ENCODE measurements around the gene CYP2J2.
A peak's percentile ranks its signal among the peaks of the same experiment; 100 is the strongest.
"Not testable (repeated sequence)": the region's sequence is repeated elsewhere in the genome, so short reads cannot be mapped to it uniquely, and the experiment has no call there.

CYP2J2 gene

GRCh38 chr1:59919746-59920145, 6.8 kb downstream of the CYP2J2 start:
- no peak for DNase-seq (ENCODE audit: low spot score)

- no peak for DNase-seq (ENCODE audit: low spot score)
Observed at GRCh38 chr1:59917785-59918180, 8.8 kb downstream of the CYP2J2 start.

DNA sequence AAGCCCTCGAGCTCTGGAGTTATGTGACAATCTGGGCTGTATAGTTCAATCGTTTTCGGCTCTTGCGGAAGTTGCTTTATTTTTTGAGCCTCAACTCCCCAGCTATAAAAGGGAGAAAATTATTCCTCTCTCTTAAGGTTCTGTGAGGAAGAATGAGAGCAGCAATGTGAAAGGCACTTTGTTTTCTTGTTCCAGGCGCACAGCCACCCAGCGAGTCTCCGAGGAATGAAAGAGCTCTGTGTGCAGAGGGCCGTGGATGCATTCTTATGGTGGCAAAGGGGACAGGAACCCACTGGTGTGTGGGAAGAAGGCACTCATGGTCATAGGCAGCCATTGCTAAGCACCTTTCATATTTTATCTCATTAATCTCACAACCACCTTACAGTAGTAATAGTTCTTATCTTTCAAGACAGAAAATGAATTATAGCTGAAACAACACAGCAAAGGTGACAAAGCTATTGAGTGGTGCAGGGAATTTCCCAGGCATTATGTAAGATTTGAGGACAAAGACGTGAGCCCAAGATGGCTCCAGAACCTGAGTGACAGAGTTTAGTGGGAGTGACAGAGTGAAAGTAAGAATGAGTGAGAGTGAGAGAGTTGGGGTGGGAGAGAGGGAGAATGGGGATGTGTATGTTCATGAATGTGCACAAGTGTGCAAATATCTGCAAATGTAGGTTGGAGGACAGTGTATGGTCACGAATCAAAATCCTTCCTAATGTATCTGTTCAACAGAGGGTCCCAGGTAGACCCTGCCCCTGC, 9.4 kb downstream of the CYP2J2 start:
- DNase-seq (ENCODE audit: low spot score), result no peak

GRCh38 chr1:59915516-59915915, 11.1 kb downstream of the CYP2J2 start:
- no peak for DNase-seq (ENCODE audit: low spot score)

DNA sequence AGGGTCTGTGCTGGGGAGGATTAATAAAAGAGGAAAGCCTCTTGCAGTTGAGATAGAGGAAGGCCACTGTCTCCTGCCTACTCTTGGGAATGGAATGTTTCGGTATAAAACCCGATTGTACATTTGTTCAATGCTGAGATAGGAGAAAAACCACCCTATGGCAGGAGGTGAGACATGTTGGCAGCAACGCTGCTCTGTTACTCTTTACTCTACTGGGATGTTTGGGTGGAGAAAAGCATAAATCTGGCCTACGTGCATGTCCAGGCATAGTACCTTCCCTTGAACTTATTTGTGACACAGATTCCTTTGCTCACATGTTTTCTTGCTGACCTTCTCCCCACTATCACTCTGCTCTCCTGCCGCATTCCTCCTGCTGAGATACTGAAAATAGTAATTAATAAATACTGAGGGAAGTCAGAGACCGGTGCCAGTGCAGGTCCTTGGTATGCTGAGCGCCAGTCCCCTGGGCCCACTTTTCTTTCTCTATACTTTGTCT, 11.7 kb downstream of the CYP2J2 start:
- DNase-seq (ENCODE audit: low spot score), result not testable (repeated sequence)

- no peak for DNase-seq (ENCODE audit: low spot score)
Observed at GRCh38 chr1:59908682-59909081, 17.9 kb downstream of the CYP2J2 start.

DNA sequence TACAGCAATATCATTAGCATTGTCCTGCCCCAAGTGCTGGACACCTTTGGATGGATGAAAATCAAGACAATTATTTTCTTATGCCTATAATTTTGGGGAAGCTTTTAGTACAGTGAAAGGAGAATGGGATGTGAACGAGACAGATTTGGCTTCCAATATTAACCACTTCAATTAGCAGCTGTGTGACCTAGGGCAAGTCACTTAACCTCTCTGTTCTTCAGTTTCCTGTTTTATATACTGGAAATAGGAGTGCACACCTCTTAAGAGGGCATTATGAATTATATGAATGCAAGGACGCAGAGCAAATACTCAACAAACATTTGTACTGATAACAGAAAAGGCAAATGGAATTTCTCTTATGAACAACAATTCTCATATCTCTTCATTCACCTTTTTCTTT, 18.5 kb downstream of the CYP2J2 start:
- DNase-seq (ENCODE audit: low spot score), result no peak

DNA sequence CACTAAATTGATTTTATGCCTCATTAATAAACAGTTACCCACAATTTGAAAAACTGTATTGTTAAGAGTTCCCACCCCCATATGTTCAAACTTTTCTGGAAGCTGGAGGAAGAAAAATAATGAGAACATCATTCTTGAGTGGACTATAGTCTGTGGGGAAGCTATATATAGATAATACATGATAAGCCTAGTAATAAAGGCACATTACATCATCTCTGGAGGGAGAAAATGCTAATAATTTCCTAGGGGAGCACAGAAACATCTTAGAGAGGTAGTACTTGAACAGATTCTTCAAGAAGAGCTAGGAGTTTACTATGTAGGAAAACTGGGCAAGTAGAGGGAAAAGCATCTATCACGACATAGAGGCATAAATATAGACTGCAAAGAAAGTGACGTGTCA, 19.6 kb downstream of the CYP2J2 start:
- no peak for DNase-seq (ENCODE audit: low spot score)

GRCh38 chr1:59903141-59903754, 23.3 kb downstream of the CYP2J2 start:
- peak; percentile 51 for DNase-seq (ENCODE audit: low spot score)

DNA sequence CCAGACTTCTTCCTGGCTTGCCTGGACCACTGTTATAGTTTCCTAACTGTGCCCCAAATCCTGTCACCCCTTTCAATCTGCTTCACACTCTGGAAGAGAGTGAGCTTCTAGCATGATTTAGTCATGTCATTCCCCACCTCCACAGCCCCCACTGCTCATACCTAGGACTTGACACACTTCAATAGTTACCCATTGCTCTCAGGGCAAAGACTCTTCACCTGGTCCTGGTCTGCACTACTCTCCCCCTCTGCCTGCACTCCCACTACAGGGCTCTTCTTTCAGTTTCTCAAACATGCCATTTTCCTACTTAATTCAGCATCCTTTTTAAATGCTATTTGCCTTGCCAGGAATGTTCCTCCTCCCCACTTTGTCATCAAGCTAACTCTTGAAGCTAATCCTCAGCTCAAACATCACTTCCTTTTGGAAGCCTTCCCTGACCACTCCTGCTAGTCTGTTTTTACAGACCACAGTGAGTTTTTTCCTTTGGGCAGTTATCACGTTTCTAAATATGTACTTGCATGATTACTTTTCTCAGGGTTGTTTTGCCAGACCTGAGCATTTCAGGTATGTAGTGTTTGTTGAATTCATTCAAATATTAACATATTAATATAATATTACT, 24.7 kb downstream of the CYP2J2 start:
- no peak for DNase-seq (ENCODE audit: low spot score)

GRCh38 chr1:59900640-59901039, 25.9 kb downstream of the CYP2J2 start:
- no peak for DNase-seq (ENCODE audit: low spot score)

DNA sequence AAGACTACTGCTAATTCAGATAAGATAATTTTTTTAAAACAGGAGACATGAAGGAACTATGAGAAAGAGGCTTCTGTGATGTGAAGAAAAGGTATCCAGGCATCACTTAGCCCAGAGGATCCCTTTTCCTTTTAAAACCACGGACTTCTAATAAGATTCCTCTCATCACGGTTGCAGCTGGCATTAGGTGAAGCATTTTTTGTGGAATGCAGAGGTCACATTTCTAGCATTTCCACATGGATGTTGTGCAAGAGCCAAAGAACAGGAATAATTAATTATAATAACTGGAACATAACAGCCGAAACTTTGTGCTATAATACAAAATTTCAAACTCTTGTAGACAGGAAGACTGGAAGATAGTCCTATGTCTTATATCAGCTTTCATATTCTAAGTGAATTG, 27.6 kb downstream of the CYP2J2 start:
- DNase-seq (ENCODE audit: low spot score), result peak; percentile 19

DNA sequence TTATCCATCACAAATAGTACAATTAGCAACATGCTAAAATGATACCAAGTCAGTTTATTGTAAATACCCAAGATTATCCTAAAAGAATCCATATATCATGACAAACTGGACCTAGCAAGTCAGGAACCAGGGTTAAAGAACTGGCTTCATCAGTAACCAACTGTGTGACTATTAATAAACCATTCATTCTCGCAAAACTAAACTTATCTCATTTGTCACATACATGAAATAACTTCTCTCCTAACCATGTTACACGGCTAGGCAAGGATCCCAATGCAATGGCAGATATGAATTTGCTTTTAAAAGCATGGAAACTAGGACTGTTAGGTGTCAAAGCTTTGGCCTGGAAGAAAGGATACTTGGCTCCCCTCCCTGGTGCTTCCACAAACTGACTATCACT, 29.4 kb downstream of the CYP2J2 start:
- DNase-seq (ENCODE audit: low spot score), result no peak

GRCh38 chr1:59892841-59893811, 33.4 kb downstream of the CYP2J2 start:
- no peak for DNase-seq (ENCODE audit: low spot score)

- no peak for DNase-seq (ENCODE audit: low spot score)
Observed at GRCh38 chr1:59885160-59885832, 41.3 kb downstream of the CYP2J2 start.

- DNase-seq (ENCODE audit: low spot score), result no peak
Observed at GRCh38 chr1:59880735-59881134, 45.8 kb downstream of the CYP2J2 start.

DNA sequence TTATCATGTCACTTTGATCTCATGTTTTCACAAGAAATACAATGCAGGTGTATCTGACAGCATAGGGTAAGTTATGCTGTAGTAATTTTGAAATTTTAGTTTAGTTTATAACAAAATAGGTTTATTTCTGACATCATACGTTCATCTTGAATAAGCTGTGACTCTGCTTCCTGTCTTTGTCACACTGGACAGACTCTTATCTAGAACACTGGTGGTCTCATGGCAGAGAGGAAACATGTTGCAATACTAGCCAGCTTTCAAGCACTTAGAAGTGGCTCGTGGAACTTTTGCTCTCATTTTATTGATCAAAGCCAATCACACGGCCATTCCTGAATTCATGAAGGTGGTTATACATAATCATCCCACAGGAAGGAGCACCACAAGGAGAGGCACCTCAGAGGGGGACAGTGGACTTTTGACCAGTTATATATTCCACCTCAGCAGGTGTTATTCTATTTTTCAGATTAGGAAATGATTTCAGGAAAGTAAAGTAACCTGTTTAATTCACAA, 46.5 kb downstream of the CYP2J2 start:
- no peak for DNase-seq (ENCODE audit: low spot score)

DNA sequence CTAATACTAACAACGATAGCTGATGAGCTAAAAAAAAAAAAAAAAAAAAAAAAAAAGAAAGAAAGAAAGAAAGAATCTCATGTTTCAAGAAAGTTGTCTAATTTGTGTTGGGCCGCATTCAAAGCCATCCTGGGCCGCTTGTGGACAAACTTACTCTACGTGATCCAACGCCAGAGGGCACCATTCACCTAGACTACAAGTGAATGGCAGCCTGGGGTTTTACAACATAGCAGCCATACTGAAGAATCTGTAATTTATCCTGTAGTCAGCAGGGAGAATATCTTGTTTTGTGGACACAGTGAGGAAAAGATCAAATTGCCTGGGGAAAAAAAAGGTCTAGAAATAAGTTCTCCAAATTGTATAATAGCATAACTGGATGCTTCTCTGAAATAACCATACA, 47.0 kb downstream of the CYP2J2 start:
- DNase-seq (ENCODE audit: low spot score), result peak; percentile 39

DNA sequence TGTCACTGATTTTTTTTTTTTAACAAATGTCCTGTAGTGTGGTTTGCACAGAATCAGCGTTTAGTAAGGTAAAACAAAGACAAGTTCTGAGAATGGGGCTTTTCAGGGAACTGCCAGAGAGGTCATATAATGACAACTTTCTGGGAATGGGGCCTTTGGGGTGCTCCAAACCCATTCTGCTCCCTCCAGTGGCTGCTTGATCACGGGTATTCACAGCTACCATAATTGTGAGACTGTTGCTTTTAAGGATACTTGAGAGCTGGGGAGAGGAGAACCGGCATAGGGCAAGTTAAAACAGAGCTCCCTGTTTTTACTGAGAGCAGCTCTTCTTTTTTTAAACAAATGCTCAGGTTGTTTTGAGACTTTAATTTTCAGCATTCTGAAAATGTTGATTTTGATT, 48.2 kb downstream of the CYP2J2 start:
- no peak for DNase-seq (ENCODE audit: low spot score)

DNA sequence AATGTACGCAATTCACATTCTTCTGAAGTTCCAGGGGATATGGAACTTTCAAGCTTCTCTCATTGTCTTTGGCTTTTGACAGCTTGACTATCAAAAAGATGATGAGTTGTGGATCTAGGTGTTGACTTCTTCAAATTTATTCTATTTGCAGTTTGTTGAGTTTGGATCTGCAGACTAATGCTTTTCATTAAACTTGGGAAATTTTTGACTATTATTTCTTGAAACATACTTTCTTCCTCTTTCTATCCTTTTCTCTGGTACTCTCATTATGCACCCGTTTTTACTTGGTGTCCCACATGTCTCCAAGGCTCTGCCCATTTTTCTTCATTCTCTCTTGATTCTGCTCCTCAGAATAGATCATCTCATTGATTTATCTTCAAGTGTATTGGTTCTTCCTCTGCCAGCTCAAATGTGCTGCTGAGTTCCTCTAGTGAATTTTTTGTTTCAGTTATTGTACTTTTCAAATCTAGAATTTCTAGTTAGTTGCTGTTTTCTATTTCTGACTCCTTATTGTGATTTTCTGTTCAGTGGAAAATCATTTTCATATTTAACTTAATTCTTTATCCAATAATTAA, 49.4 kb downstream of the CYP2J2 start:
- DNase-seq (ENCODE audit: low spot score), result no peak

GRCh38 chr1:59871746-59872145, 54.8 kb downstream of the CYP2J2 start:
- no peak for DNase-seq (ENCODE audit: low spot score)
